ENCODE results near the gene SLC13A4.

GRCh38 chr7:135721198-135721820 lies 6.7 kb downstream of the SLC13A4 start:
- no peak for TF ChIP-seq CTCF (conservative IDR thresholded peaks at IDR 0.05; ENCODE audit: low read depth, low read length)
- no peak for TF ChIP-seq EZH2 (IDR thresholded peaks at IDR 0.05; ENCODE audit: borderline replicate concordance, low read depth, low read length, poor library complexity, severe bottlenecking)
